Measurements from ENCODE around the gene PRDX1.

PRDX1 gene

GRCh38 chr1:45541193-45541592 is 19.5 kb upstream of the PRDX1 start:
- Histone ChIP-seq H3K36me3 (replicated peaks; ENCODE audit: insufficient read depth, low read length) (no peaks in the 10 kb centered on the region), H2AFZ (ENCODE audit: low read length) (no peak overlapping the region), H3K27ac (ENCODE audit: low read length) (no peak overlapping the region), H4K20me1 (ENCODE audit: insufficient read depth, low read length) (no peaks in the 10 kb centered on the region), H3K9me2 (replicated peaks; ENCODE audit: insufficient read depth, low read length) (no peaks in the 10 kb centered on the region), H3K27me3 (replicated peaks; ENCODE audit: insufficient read depth, low read length) (no peaks in the 10 kb centered on the region), H3K9me3 (replicated peaks; ENCODE audit: insufficient read depth, low read length) (no peaks in the 10 kb centered on the region), H3K4me2 (ENCODE audit: low read depth, low read length) (no peak overlapping the region), H3K4me3 (ENCODE audit: low read length) (no peak overlapping the region), H3F3A (ENCODE audit: insufficient read depth, low read length) (peaks cover 22% of the 10 kb centered on the region), H3K9ac (ENCODE audit: low read length) (no peak overlapping the region), H3K4me1 (ENCODE audit: low read length) (peaks cover 27% of the 10 kb centered on the region), H3K79me2 (ENCODE audit: low read length) (no peaks in the 10 kb centered on the region)
- DNase-seq, result no peak
- no peak for TF ChIP-seq EZH2 (optimal IDR thresholded peaks at IDR 0.05; ENCODE audit: low read depth, low read length)
- no peak for TF ChIP-seq CTCF (IDR thresholded peaks at IDR 0.05; ENCODE audit: low read length)
- TF ChIP-seq EZH2phosphoT487 (IDR thresholded peaks at IDR 0.05; ENCODE audit: low read length), result no peak

GRCh38 chr1:45536886-45537285 is 15.2 kb upstream of the PRDX1 start:
- Histone ChIP-seq H2AFZ (ENCODE audit: low read length) (no peak overlapping the region), H3K9me2 (replicated peaks; ENCODE audit: insufficient read depth, low read length) (no peaks in the 10 kb centered on the region), H3K4me1 (ENCODE audit: low read length) (no peaks in the 10 kb centered on the region), H3K9me3 (replicated peaks; ENCODE audit: insufficient read depth, low read length) (no peaks in the 10 kb centered on the region), H3K9ac (ENCODE audit: low read length) (no peak overlapping the region), H3K27me3 (replicated peaks; ENCODE audit: insufficient read depth, low read length) (no peaks in the 10 kb centered on the region), H4K20me1 (ENCODE audit: insufficient read depth, low read length) (no peaks in the 10 kb centered on the region), H3K4me2 (ENCODE audit: low read depth, low read length) (no peak overlapping the region), H3F3A (ENCODE audit: insufficient read depth, low read length) (no peaks in the 10 kb centered on the region), H3K79me2 (ENCODE audit: low read length) (no peaks in the 10 kb centered on the region), H3K27ac (ENCODE audit: low read length) (no peak overlapping the region), H3K36me3 (replicated peaks; ENCODE audit: insufficient read depth, low read length) (no peaks in the 10 kb centered on the region), H3K4me3 (ENCODE audit: low read length) (no peak overlapping the region)
- DNase-seq, result no peak
- TF ChIP-seq EZH2phosphoT487 (IDR thresholded peaks at IDR 0.05; ENCODE audit: low read length), result no peak
- no peak for TF ChIP-seq EZH2 (optimal IDR thresholded peaks at IDR 0.05; ENCODE audit: low read depth, low read length)
- no peak for TF ChIP-seq CTCF (IDR thresholded peaks at IDR 0.05; ENCODE audit: low read length)

- no peak for TF ChIP-seq EZH2 (optimal IDR thresholded peaks at IDR 0.05; ENCODE audit: low read depth, low read length)
- no peak for TF ChIP-seq EZH2phosphoT487 (IDR thresholded peaks at IDR 0.05; ENCODE audit: low read length)
- no peak for TF ChIP-seq CTCF (IDR thresholded peaks at IDR 0.05; ENCODE audit: low read length)
- no peaks in the 10 kb centered on the region for H3K9me3 ChIP-seq (replicated peaks; ENCODE audit: insufficient read depth, low read length)
- no peak overlapping the region for H3K4me2 ChIP-seq (ENCODE audit: low read depth, low read length)
- H3K9ac ChIP-seq (ENCODE audit: low read length), result no peak overlapping the region
- DNase-seq, result no peak
- H4K20me1 ChIP-seq (ENCODE audit: insufficient read depth, low read length), result no peaks in the 10 kb centered on the region
- H3K9me2 ChIP-seq (replicated peaks; ENCODE audit: insufficient read depth, low read length), result no peaks in the 10 kb centered on the region
- H3K27ac ChIP-seq (ENCODE audit: low read length), result no peak overlapping the region
- H3F3A ChIP-seq (ENCODE audit: insufficient read depth, low read length), result no peaks in the 10 kb centered on the region
- H3K27me3 ChIP-seq (replicated peaks; ENCODE audit: insufficient read depth, low read length), result no peaks in the 10 kb centered on the region
- no peaks in the 10 kb centered on the region for H3K36me3 ChIP-seq (replicated peaks; ENCODE audit: insufficient read depth, low read length)
- no peak overlapping the region for H3K4me3 ChIP-seq (ENCODE audit: low read length)
- no peaks in the 10 kb centered on the region for H3K4me1 ChIP-seq (ENCODE audit: low read length)
- no peak overlapping the region for H2AFZ ChIP-seq (ENCODE audit: low read length)
- H3K79me2 ChIP-seq (ENCODE audit: low read length), result no peaks in the 10 kb centered on the region
Observed at GRCh38 chr1:45535988-45536766, 14.5 kb upstream of the PRDX1 start.
